ENCODE measurements around the gene ARSB.

DNA sequence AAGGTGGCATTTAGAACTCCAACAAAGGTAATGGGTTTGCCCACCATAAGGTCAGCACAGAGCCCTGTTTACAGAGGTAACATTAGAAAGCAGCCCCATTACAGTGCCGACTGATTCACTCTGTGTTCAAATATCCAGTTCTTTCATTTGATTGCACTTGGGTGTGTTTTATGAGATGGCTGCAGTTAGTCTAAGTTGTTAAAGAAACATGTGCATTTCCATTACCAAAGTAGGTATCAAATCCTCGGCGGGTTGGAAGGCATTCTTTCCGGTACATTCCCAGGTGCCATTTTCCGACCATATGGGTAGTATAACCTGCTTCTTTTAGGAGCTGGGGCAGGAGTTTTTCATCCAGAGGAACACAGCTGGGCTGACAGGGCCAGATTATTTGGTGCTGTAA is 16.3 kb downstream of the ARSB start:
- TF ChIP-seq, protein P1, sequence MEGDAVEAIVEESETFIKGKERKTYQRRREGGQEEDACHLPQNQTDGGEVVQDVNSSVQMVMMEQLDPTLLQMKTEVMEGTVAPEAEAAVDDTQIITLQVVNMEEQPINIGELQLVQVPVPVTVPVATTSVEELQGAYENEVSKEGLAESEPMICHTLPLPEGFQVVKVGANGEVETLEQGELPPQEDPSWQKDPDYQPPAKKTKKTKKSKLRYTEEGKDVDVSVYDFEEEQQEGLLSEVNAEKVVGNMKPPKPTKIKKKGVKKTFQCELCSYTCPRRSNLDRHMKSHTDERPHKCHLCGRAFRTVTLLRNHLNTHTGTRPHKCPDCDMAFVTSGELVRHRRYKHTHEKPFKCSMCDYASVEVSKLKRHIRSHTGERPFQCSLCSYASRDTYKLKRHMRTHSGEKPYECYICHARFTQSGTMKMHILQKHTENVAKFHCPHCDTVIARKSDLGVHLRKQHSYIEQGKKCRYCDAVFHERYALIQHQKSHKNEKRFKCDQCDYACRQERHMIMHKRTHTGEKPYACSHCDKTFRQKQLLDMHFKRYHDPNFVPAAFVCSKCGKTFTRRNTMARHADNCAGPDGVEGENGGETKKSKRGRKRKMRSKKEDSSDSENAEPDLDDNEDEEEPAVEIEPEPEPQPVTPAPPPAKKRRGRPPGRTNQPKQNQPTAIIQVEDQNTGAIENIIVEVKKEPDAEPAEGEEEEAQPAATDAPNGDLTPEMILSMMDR (IDR thresholded peaks at IDR 0.05) = no peak
- TF ChIP-seq POLR2A (IDR thresholded peaks at IDR 0.05) = no peak
